WTC11 (cell line): ENCODE measurements around the gene RSU1. TPM values are rescaled to one million over a fixed set of nuclear protein-coding genes. Genes with fewer than 3 reads are reported as not detected.

Experiments used
- ATAC-seq: fragments of 200-7000 bp; cut with Tn5 transposase; 2 replicates; pipeline ENCODE4 v1.10.0; 2021; ENCODE audit warnings: mild to moderate bottlenecking, moderate library complexity
- CTCF ChIA-PET: fragments of 300-600 bp; sonication (Branson Sonifier 250); formaldehyde crosslinking; loops from one replicate; lab custom pipeline; 2021; ENCODE audit warnings: antibody characterized with exemption; lab: Charles Lee
- POLR2A ChIA-PET: fragments of 350-600 bp; sonication (Branson Sonifier 250); formaldehyde crosslinking; loops from one replicate; lab custom pipeline; 2021; ENCODE audit warnings: antibody characterized with exemption; lab: Charles Lee
- DNase-seq: peaks from one replicate; pipeline ENCODE4 v3.0.0; 2021; ENCODE audit warnings: low spot score
- H3K27ac Mint-ChIP-seq: 2 replicates; pipeline ENCODE4 v1.8.0; 2021; ENCODE audit warnings: mixed read lengths
- H3K27me3 Mint-ChIP-seq: 2 replicates; pipeline ENCODE4 v1.8.0; 2021; ENCODE audit warnings: low read depth, mild to moderate bottlenecking, moderate library complexity, mixed read lengths
- H3K36me3 Mint-ChIP-seq: 2 replicates; pipeline ENCODE4 v1.8.0; 2021; ENCODE audit warnings: mixed read lengths
- H3K4me1 Mint-ChIP-seq: 2 replicates; pipeline ENCODE4 v1.8.0; 2022; ENCODE audit warnings: mixed read lengths
- H3K4me3 Mint-ChIP-seq: 2 replicates; pipeline ENCODE4 v1.8.0; 2021; ENCODE audit warnings: mild to moderate bottlenecking, moderate library complexity, mixed read lengths
- H3K9me3 Mint-ChIP-seq: 2 replicates; pipeline ENCODE4 v1.8.0; 2021; ENCODE audit warnings: mixed read lengths
- AFF4 ChIP-seq: sonication (generic); formaldehyde crosslinking; IDR thresholded peaks from 2 replicates; pipeline ENCODE4 v1.8.1; 2023; ENCODE audit warnings: mild to moderate bottlenecking, missing genetic modification reagents, borderline replicate concordance
- FOXK1 ChIP-seq: sonication (generic); formaldehyde crosslinking; IDR thresholded peaks from 2 replicates; pipeline ENCODE4 v1.8.0; 2022; ENCODE audit warnings: mild to moderate bottlenecking, moderate library complexity, missing genetic modification reagents
- JUN ChIP-seq: sonication (generic); formaldehyde crosslinking; IDR thresholded peaks from 2 replicates; pipeline ENCODE4 v1.8.0; 2023; ENCODE audit warnings: mild to moderate bottlenecking, missing genetic modification reagents
- KAT7 ChIP-seq: sonication (generic); formaldehyde crosslinking; IDR thresholded peaks from 2 replicates; pipeline ENCODE4 v1.8.1; 2023; ENCODE audit warnings: missing genetic modification reagents, mild to moderate bottlenecking, borderline replicate concordance
- MXD4 ChIP-seq: fragments of 250-450 bp; sonication (Bioruptor Pico); IDR thresholded peaks from 2 replicates; pipeline ENCODE4 v1.8.0; 2021; ENCODE audit warnings: mild to moderate bottlenecking, moderate library complexity, borderline replicate concordance
- NR1H2 ChIP-seq: sonication (generic); formaldehyde crosslinking; IDR thresholded peaks from 2 replicates; pipeline ENCODE4 v1.9.0; 2021; ENCODE audit warnings: mild to moderate bottlenecking, moderate library complexity, missing genetic modification reagents
- NR2C2 ChIP-seq: sonication (generic); formaldehyde crosslinking; IDR thresholded peaks from 2 replicates; pipeline ENCODE4 v1.8.0; 2022; ENCODE audit warnings: mild to moderate bottlenecking, missing genetic modification reagents
- PRDM15 ChIP-seq: sonication (generic); formaldehyde crosslinking; IDR thresholded peaks from 2 replicates; pipeline ENCODE4 v1.8.0; 2022; ENCODE audit warnings: missing genetic modification reagents
- ZNF532 ChIP-seq: fragments of 250-450 bp; sonication (Bioruptor Pico); IDR thresholded peaks from 2 replicates; pipeline ENCODE4 v1.9.0; 2021; ENCODE audit warnings: mild to moderate bottlenecking, borderline replicate concordance
- total RNA-seq: library from RNA; stranded (reverse); gene quantifications from 3 replicates; pipeline ENCODE4 v1.2.3, GENCODE V29; 2021

Gene RSU1
- total RNA-seq, 1 experiment from 2014 or later: 46.4 TPM

DNA sequence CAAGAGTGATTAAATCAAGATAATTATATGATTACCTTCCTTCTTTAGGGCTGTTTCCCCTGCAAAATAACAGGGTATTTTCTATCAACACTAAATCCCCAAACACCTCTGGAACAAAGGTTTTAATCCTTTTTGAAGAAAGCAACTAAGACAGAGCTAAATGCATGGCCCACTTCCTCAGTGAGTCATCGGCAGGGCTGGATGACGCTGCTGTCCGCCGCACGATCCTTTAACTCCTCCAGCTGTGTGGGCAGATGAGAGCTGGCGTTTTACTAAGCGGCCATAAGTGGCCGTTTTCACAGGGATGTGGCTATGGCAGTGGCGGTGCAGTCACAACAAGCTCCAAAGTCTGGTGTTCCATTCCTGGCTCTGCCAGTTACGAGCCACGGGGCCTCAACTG is 219.6 kb downstream of the RSU1 start:
- no peaks in the 10 kb centered on the region for H3K27me3 Mint-ChIP-seq
- DNase-seq (no peak), ATAC-seq (no peak)
- TF ChIP-seq KAT7 (CRISPR knock-in tag) (no peak), MXD4 (CRISPR knock-in tag) (no peak)
- CTCF ChIA-PET: interaction anchor here (0.6 to 1.3 kb wide), 2 partner anchors 13 to 52 kb away, joined by 3 read pairs; no protein-coding TSS in a partner anchor
- no peak overlapping the region for H3K27ac Mint-ChIP-seq
- H3K9me3 Mint-ChIP-seq: no peaks in the 10 kb centered on the region
- peaks cover 20% of the 10 kb centered on the region for H3K4me1 Mint-ChIP-seq
- no peaks in the 10 kb centered on the region for H3K36me3 Mint-ChIP-seq
- H3K4me3 Mint-ChIP-seq: no peak overlapping the region
- POLR2A ChIA-PET: no interaction called here

DNA sequence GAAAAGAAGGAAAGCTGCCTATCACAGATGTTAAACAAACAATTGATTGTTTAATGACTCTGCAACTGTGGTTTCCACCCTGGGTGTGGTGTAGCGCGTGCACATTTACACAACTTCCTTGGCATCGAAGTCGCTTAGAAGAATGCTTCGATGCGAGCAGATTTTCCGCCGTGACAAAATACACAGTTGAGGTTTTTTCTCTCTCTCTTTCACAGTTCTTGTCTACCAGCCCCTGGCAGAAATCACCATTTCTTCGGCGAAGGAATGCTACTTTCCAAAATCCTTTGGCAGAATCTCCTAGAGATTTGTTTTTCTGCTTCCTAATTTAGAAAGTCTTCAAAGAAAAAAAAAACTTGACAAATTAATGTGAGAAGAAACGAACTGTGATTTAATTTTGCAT is 224.8 kb downstream of the RSU1 start:
- Mint-ChIP-seq H3K36me3 (no peaks in the 10 kb centered on the region), H3K4me1 (peaks cover 31% of the 10 kb centered on the region), H3K27ac (peak overlapping the region; percentile 71), H3K27me3 (no peaks in the 10 kb centered on the region)
- CTCF ChIA-PET: interaction anchor here (0.6 to 0.7 kb wide), 2 partner anchors 99 to 140 kb away, joined by 3 read pairs; no protein-coding TSS in a partner anchor
- ATAC-seq: no peak
- no peak for DNase-seq
- TF ChIP-seq PRDM15 (CRISPR knock-in tag): no peak
- TF ChIP-seq FOXK1 (CRISPR knock-in tag): no peak
- no peak for TF ChIP-seq NR2C2
- TF ChIP-seq AFF4 (CRISPR knock-in tag): no peak
- no peak for TF ChIP-seq ZNF532 (CRISPR knock-in tag)
- TF ChIP-seq JUN (CRISPR knock-in tag): no peak
- TF ChIP-seq NR1H2: no peak
- TF ChIP-seq, all 79 proteins: peak for 0
- POLR2A ChIA-PET: no interaction called here
- Mint-ChIP-seq H3K4me3 (no peak overlapping the region), H3K9me3 (no peaks in the 10 kb centered on the region)
